ENCODE results near the gene GGT6.
"Not testable (repeated sequence)": the region's sequence is repeated elsewhere in the genome, so short reads cannot be mapped to it uniquely, and the experiment has no call there.

GGT6 gene

GRCh38 chr17:4560421-4560820 lies at the start of gene GGT6:
Gene GGT6, minus strand, starts transcription at chr17:4560577. Its CDS starts 56 bp downstream, at chr17:4560521.
- no peak for DNase-seq (ENCODE audit: extremely low read depth, insufficient read length)

GRCh38 chr17:4610162-4610561 lies 49.8 kb upstream of the GGT6 start:
- no peak overlapping the region for H3K4me3 ChIP-seq (replicated peaks; ENCODE audit: low read depth, low read length)
- TF ChIP-seq CTCF (IDR thresholded peaks at IDR 0.05; ENCODE audit: insufficient read depth, low read length, poor library complexity, severe bottlenecking) = no peak
- peaks cover 2% of the 10 kb centered on the region for H3K27me3 ChIP-seq (replicated peaks; ENCODE audit: control insufficient read depth, insufficient read depth, low read length)
- H3K36me3 ChIP-seq (ENCODE audit: control insufficient read depth, insufficient read depth, low read length) = no peaks in the 10 kb centered on the region
- no peak for DNase-seq (ENCODE audit: extremely low read depth, insufficient read length)

More at GRCh38 chr17:4560421-4560820, at the start of gene GGT6:
- TF ChIP-seq CTCF (IDR thresholded peaks at IDR 0.05; ENCODE audit: insufficient read depth, low read length, poor library complexity, severe bottlenecking) = no peak
- no peaks in the 10 kb centered on the region for H3K36me3 ChIP-seq (ENCODE audit: control insufficient read depth, insufficient read depth, low read length)
- H3K4me3 ChIP-seq (replicated peaks; ENCODE audit: low read depth, low read length) = no peak within 1 kb of the TSS
- no peaks in the 10 kb centered on the region for H3K27me3 ChIP-seq (replicated peaks; ENCODE audit: control insufficient read depth, insufficient read depth, low read length)

- DNase-seq (ENCODE audit: extremely low read depth, insufficient read length) = no peak
- Histone ChIP-seq H3K27me3 (replicated peaks; ENCODE audit: control insufficient read depth, insufficient read depth, low read length) (peaks cover 2% of the 10 kb centered on the region), H3K4me3 (replicated peaks; ENCODE audit: low read depth, low read length) (no peak overlapping the region), H3K36me3 (ENCODE audit: control insufficient read depth, insufficient read depth, low read length) (no peaks in the 10 kb centered on the region)
- no peak for TF ChIP-seq CTCF (IDR thresholded peaks at IDR 0.05; ENCODE audit: insufficient read depth, low read length, poor library complexity, severe bottlenecking)
These were observed 49.4 kb upstream of the GGT6 start for GRCh38 chr17:4609761-4610160.

- H3K4me3 ChIP-seq (replicated peaks; ENCODE audit: low read depth, low read length) = no peak overlapping the region
- no peak for DNase-seq (ENCODE audit: extremely low read depth, insufficient read length)
- H3K36me3 ChIP-seq (ENCODE audit: control insufficient read depth, insufficient read depth, low read length) = no peaks in the 10 kb centered on the region
- TF ChIP-seq CTCF (IDR thresholded peaks at IDR 0.05; ENCODE audit: insufficient read depth, low read length, poor library complexity, severe bottlenecking) = no peak
- H3K27me3 ChIP-seq (replicated peaks; ENCODE audit: control insufficient read depth, insufficient read depth, low read length) = peaks cover 2% of the 10 kb centered on the region
These were observed 47.4 kb upstream of the GGT6 start for GRCh38 chr17:4607773-4608187.

GRCh38 chr17:4607261-4607741 lies 46.9 kb upstream of the GGT6 start:
- no peak overlapping the region for H3K4me3 ChIP-seq (replicated peaks; ENCODE audit: low read depth, low read length)
- no peaks in the 10 kb centered on the region for H3K36me3 ChIP-seq (ENCODE audit: control insufficient read depth, insufficient read depth, low read length)
- TF ChIP-seq CTCF (IDR thresholded peaks at IDR 0.05; ENCODE audit: insufficient read depth, low read length, poor library complexity, severe bottlenecking) = no peak
- H3K27me3 ChIP-seq (replicated peaks; ENCODE audit: control insufficient read depth, insufficient read depth, low read length) = peaks cover 2% of the 10 kb centered on the region
- no peak for DNase-seq (ENCODE audit: extremely low read depth, insufficient read length)

GRCh38 chr17:4605826-4606225 lies 45.4 kb upstream of the GGT6 start:
- Histone ChIP-seq H3K27me3 (replicated peaks; ENCODE audit: control insufficient read depth, insufficient read depth, low read length) (peaks cover 2% of the 10 kb centered on the region), H3K4me3 (replicated peaks; ENCODE audit: low read depth, low read length) (no peak overlapping the region), H3K36me3 (ENCODE audit: control insufficient read depth, insufficient read depth, low read length) (no peaks in the 10 kb centered on the region)
- no peak for DNase-seq (ENCODE audit: extremely low read depth, insufficient read length)
- TF ChIP-seq CTCF (IDR thresholded peaks at IDR 0.05; ENCODE audit: insufficient read depth, low read length, poor library complexity, severe bottlenecking) = no peak

GRCh38 chr17:4604736-4605135 lies 44.4 kb upstream of the GGT6 start:
- not testable (repeated sequence) for DNase-seq (ENCODE audit: extremely low read depth, insufficient read length); H3K4me3 ChIP-seq (replicated peaks; ENCODE audit: low read depth, low read length); H3K27me3 ChIP-seq (replicated peaks; ENCODE audit: control insufficient read depth, insufficient read depth, low read length); H3K36me3 ChIP-seq (ENCODE audit: control insufficient read depth, insufficient read depth, low read length)
